Adrenal gland (tissue), 5 donors: ENCODE data around the gene FRAT2.
"Not testable (repeated sequence)": the region's sequence is repeated elsewhere in the genome, so short reads cannot be mapped to it uniquely, and the experiment has no call there.

ENCODE experiments used
- POLR2A ChIP-seq, 2 donors: fragments of 450-650 bp; IDR thresholded peaks; one replicate each; pipeline ENCODE4 v1.6.1; 2017; ENCODE audit warnings: antibody characterized with exemption in 2 of 2, mild to moderate bottlenecking in 2 of 2, moderate library complexity in 1 of 2
- TF ChIP-seq, protein P1 (sequence below), 6 experiments: fragments of 450-650 bp in 4 of 6; fragments of 200-600 bp in 2 of 6; sonication (generic) in 1 of 6; IDR thresholded peaks; 1 replicate in 5 of 6; 2 replicates in 1 of 6; pipeline versions ENCODE4 v1.5.1 to v1.8.0; 2016 to 2021; ENCODE audit warnings: antibody characterized with exemption in 6 of 6, mild to moderate bottlenecking in 2 of 6, moderate library complexity in 1 of 6
- donor health status: DM: no; HTN: no; CAD: no.

GRCh38 chr10:97343664-97344063 lies 9.1 kb upstream of the FRAT2 start:
- TF ChIP-seq, protein P1, sequence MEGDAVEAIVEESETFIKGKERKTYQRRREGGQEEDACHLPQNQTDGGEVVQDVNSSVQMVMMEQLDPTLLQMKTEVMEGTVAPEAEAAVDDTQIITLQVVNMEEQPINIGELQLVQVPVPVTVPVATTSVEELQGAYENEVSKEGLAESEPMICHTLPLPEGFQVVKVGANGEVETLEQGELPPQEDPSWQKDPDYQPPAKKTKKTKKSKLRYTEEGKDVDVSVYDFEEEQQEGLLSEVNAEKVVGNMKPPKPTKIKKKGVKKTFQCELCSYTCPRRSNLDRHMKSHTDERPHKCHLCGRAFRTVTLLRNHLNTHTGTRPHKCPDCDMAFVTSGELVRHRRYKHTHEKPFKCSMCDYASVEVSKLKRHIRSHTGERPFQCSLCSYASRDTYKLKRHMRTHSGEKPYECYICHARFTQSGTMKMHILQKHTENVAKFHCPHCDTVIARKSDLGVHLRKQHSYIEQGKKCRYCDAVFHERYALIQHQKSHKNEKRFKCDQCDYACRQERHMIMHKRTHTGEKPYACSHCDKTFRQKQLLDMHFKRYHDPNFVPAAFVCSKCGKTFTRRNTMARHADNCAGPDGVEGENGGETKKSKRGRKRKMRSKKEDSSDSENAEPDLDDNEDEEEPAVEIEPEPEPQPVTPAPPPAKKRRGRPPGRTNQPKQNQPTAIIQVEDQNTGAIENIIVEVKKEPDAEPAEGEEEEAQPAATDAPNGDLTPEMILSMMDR (IDR thresholded peaks at IDR 0.05), result not testable (repeated sequence)
- not testable (repeated sequence) for TF ChIP-seq POLR2A (IDR thresholded peaks at IDR 0.05)
